Stimulated activated memory B cell treated with anti-CD40 and anti-IgM and Interleukin-4, amounts not matched to agents 10 μg/mL and 1 μg/mL and 100 μg/mL, for 72 hours (primary cell): ENCODE data around the gene DMBX1.

ENCODE experiments used
- ATAC-seq: fragments of 150-1000 bp; cut with Tn5 transposase; 2 replicates; pipeline ENCODE4 v1.10.0; 2021
- H3K27ac Mint-ChIP-seq: one replicate; pipeline ENCODE4 v1.8.0; 2022; ENCODE audit warnings: mild to moderate bottlenecking, mixed read lengths
- H3K27me3 Mint-ChIP-seq: one replicate; pipeline ENCODE4 v1.8.0; 2022; ENCODE audit warnings: mixed read lengths
- H3K36me3 Mint-ChIP-seq: one replicate; pipeline ENCODE4 v1.8.0; 2022; ENCODE audit warnings: mixed read lengths
- H3K4me1 Mint-ChIP-seq: one replicate; pipeline ENCODE4 v1.8.0; 2022; ENCODE audit warnings: mixed read lengths
- H3K4me3 Mint-ChIP-seq: one replicate; pipeline ENCODE4 v1.8.0; 2022; ENCODE audit warnings: mild to moderate bottlenecking, moderate library complexity, mixed read lengths
- H3K9me3 Mint-ChIP-seq: one replicate; pipeline ENCODE4 v1.8.0; 2022; ENCODE audit warnings: mixed read lengths

Gene DMBX1

DNA sequence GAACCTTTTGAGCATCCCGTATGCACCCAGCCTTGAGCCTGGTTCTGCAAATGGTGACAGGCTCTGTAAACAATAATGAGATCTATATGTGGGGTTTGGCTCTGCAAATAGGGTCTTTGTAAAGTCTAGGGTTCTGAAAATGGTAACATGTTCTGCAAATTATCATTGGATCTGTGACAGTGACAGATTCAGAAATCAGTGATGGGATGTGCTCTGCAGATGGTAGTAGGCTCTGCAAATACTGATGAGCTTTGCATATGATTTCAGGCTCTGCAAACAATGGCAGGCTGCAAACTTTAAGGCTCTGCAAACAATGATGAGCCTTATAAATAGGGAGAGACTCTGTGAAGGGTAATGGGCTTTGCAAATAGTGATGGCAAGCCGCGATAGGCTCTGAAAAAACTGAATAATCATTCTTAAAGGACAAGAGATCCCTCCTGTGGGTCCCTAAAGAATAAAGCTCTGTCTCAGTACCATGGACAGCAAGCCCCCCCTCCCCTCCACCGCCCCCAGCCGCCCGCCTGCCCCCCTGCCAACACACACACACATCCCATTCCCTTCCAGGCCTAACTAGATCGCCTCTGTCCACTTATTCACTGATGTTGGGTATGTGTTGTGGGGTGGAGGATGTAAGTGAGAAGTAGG, 17.7 kb upstream of the DMBX1 start:
- Mint-ChIP-seq H3K27me3 (peaks cover 8% of the 10 kb centered on the region), H3K27ac (no peak overlapping the region), H3K4me1 (peaks cover 26% of the 10 kb centered on the region), H3K9me3 (no peaks in the 10 kb centered on the region), H3K4me3 (no peak overlapping the region), H3K36me3 (no peaks in the 10 kb centered on the region)
- ATAC-seq: no peak

DNA sequence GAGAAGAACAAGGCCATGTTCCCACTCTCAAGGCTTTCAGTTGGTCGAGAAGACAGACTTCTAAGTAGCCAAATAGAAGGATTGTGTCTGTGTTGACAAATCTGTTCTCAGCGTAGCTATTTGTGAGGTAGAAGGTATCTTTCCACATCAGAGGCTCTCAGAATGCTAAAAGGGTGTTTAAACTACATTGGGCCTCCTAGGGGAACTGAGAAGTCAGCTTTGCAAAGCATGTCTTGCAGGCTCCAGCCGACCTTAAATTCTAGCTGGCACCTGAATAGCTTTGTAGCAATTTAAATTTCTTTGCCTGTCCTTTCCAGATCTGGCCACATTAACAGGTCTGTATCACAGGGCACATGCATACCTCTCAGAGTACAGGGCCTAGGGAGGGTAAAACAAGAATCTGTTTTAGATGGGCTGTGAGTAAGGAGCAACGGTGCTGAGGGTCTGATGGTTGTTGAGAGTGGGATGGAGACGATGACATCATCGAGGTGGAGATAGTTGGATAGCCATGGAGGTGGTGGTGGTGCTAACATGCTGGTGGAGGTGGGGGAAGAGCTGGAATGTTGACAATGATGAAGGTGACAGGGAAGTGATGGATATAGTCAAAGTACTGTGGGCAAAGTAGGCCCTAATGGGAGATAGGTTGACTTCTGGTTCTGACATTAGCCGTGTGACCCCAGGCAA, 17.0 kb upstream of the DMBX1 start:
- Mint-ChIP-seq H3K9me3 (no peaks in the 10 kb centered on the region), H3K4me1 (peaks cover 27% of the 10 kb centered on the region), H3K27ac (no peak overlapping the region), H3K36me3 (no peaks in the 10 kb centered on the region), H3K27me3 (peaks cover 8% of the 10 kb centered on the region), H3K4me3 (no peak overlapping the region)
- no peak for ATAC-seq

DNA sequence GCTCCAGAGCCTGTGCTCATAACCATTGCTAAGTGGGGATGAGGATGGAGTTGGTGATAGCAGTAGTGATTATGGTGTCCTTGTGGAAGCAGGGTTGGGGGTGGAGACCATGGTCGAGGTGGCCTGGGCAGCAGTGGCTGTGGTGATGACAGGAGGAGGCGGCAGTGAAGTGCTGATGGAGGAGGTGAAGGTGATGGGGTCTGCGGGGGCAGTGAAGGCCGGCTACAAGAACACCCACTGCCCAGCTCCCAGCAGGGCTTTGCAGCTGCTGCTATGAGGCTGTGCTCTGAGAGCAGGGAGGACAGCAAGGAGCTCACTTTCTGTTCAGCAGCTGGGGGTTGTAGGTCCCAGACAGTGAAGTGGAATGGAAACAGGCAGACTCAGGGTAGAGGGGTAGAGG, 15.6 kb upstream of the DMBX1 start:
- Mint-ChIP-seq H3K4me1 (peaks cover 27% of the 10 kb centered on the region), H3K36me3 (no peaks in the 10 kb centered on the region), H3K27ac (no peak overlapping the region), H3K4me3 (no peak overlapping the region), H3K27me3 (peaks cover 10% of the 10 kb centered on the region), H3K9me3 (no peaks in the 10 kb centered on the region)
- ATAC-seq: no peak

DNA sequence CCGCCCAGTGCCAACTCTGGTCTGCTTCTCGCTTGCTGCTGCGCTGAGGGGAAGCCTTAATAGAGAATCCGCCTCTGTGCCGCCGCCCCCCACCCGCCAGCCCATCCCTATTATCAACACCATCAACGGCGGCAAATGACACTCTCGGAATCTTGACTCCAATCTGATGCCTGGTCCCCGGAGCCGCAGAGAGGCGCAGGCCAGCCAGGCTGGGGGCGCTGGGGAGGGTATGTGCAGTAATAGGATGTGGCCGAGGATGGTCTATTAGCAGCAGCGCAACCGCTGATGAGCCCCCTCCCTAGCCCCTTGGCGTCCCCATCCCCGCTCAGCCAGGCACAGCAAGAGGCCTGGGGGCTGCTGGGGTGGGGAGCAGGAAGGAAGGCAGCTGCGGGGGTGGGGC, 15.1 kb upstream of the DMBX1 start:
- Mint-ChIP-seq H3K9me3 (no peaks in the 10 kb centered on the region), H3K27me3 (peaks cover 16% of the 10 kb centered on the region), H3K4me3 (no peak overlapping the region), H3K36me3 (no peaks in the 10 kb centered on the region), H3K4me1 (peaks cover 27% of the 10 kb centered on the region), H3K27ac (no peak overlapping the region)
- no peak for ATAC-seq

DNA sequence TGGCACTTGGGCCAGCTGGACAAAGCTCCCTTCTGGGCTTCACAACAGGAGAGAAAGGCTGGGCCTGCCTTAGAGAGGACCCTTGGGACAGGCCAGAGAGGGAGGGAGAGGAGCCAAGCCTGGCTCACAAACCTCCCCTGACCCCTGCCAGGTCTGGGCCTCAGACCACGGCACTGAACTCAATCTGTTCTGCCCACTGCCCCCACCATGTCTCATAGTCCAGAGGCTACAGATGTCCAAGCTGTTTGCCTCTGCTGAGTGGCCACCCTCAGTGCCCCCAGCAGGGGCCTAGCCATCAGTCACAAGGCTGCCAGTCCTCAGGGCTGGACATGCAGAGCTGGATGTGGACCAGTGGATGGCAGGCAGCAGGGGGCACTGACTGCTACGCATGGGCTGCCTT, 13.0 kb upstream of the DMBX1 start:
- no peak for ATAC-seq
- Mint-ChIP-seq H3K4me1 (peaks cover 27% of the 10 kb centered on the region), H3K27me3 (peaks cover 27% of the 10 kb centered on the region), H3K27ac (no peak overlapping the region), H3K9me3 (no peaks in the 10 kb centered on the region), H3K36me3 (no peaks in the 10 kb centered on the region), H3K4me3 (no peak overlapping the region)

DNA sequence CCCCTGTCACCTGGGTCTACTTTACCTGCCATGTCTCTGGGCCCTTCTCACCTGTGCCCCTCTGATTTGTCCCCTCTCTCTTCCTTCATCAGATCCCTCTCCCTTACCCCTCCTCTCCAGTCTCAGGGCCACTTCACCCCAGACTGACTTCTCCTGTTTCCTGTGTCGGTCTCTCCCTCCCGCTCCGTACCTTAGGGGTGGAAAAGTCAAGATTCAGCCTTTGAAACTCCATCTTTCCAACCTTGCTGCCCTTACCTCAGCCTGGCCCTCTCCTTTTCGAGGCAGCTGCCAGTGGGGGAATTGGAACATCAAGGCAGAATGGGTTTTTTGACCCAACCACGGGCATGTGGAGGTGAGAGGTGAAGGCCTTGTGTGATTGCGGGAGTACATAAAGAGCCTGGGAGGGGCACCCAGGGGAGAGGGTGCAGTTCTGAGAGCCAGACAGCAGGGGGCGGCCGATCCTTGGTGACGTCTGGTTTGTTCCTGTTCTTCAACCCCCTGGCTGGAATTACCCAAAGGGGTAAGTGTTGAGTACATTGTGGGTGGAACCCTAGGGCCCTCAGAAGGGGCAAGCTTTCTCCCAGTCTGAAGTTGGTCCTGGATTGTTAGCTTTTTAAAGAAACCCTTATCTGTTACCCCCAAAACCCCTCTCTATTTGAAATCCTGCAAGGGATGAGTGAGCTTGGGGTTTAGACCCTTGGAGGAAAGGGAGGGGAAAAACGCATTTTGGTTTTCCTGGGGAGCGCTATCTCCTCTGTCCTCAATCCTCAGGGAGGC, 12.3 kb upstream of the DMBX1 start:
- no peak overlapping the region for H3K27ac Mint-ChIP-seq
- no peaks in the 10 kb centered on the region for H3K36me3 Mint-ChIP-seq
- H3K27me3 Mint-ChIP-seq: peaks cover 34% of the 10 kb centered on the region
- peaks cover 27% of the 10 kb centered on the region for H3K4me1 Mint-ChIP-seq
- H3K4me3 Mint-ChIP-seq: no peak overlapping the region
- no peaks in the 10 kb centered on the region for H3K9me3 Mint-ChIP-seq
- ATAC-seq: peak; percentile 73

DNA sequence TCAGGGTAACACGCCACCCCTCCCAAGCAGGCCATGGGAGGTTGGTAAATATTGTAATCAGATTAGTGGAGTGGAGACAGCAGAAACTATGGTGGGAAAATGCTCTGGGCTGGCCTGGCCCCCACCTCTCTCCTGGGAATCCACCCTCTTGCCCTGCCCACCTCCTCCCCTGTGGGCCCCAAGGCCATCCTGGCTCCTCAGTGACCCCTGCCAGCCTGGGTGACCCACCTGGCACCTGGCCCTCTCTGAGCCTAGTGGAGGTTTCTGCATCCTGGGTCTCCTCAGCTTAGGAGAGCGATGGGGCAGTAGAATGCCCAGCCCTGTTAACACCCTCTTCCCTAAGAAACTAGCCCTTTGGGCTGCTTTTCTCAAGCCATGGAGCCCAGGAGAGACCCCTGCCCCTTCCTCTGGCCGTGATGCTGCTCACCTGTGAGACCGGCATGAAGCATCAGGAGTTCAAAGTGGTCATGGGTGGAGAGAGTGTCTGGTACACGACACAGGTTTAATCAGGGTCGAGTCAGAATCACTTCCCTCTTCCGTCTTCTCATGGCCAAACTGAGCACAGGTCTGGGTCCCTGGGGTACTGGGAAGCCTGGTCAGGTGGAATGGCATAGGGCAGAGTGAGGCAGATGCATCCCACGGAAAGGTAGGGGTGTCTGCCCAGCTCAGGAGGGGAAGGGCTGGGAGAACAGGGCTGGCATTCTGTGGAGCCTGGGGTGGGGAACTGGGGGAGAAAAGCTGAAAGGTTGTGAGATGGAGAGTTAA, 10.7 kb upstream of the DMBX1 start:
- H3K36me3 Mint-ChIP-seq: no peaks in the 10 kb centered on the region
- peaks cover 20% of the 10 kb centered on the region for H3K4me1 Mint-ChIP-seq
- no peak overlapping the region for H3K27ac Mint-ChIP-seq
- H3K27me3 Mint-ChIP-seq: peaks cover 50% of the 10 kb centered on the region
- no peak for ATAC-seq
- no peak overlapping the region for H3K4me3 Mint-ChIP-seq
- H3K9me3 Mint-ChIP-seq: no peaks in the 10 kb centered on the region

DNA sequence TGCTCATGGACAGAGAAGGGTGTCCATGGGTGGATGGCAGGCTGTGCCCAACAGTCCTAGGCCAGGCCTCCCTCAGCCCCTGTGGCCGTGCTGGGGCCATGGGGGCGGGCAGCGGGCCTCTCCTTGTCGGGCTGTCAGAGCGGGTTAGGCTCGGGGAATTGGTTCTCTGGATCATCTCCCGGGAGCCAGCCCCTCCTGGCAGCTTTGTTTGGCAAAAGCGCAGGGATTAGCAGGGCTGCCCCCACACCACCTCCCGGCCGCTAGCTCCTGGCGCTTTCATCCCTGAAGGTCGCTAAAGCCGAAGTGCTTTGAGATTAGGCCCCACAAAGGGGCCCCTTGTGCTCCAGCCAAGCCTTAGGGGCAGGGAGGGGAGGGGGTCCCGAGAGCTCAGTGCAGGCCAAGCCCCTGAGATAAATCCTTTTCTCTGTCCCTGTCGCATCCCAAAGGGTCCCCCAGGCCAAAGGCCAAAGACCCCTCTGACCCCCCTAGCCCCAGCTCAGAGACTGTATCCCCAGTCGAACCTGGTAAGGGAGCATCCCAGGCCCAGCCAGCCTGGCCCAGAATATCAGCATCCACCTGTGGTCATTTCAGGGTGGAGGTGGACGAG, 9.8 kb upstream of the DMBX1 start:
- Mint-ChIP-seq H3K27me3 (peaks cover 59% of the 10 kb centered on the region), H3K36me3 (no peaks in the 10 kb centered on the region), H3K9me3 (no peaks in the 10 kb centered on the region), H3K27ac (no peak overlapping the region), H3K4me1 (peaks cover 20% of the 10 kb centered on the region), H3K4me3 (no peak overlapping the region)
- ATAC-seq: no peak

DNA sequence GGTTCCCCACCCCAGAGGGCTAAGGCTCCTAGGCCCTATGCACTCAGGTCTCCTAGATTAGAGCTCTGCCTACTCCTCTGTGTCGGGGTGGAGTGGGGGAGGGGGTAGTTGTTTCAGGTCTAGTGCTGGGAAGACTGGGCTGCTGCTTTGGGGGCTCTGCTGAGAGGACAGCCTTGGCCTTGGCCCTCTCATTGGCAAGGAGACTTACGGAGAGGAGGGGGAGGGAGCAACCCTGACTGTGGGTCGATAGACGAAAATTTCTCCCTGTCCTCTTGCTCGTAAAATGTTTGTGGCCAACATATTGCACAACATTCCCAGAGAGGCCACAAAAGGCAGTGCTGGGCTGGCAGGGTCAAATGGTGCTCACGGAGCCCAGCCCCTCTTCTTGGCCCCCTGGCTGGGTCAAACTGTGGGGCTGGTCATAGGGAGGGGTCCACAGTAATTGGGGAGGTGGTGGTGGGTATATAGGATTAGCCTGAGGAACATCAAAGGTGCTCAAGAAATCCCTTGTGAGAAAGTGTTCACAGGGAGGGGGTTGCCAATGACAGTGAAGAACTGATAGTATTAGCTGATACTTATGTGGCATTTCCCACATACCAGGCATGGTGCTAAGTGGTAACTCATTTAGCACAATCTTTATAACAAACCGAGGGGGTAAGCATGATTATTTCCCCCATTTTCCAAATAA, 8.5 kb upstream of the DMBX1 start:
- Mint-ChIP-seq H3K4me3 (no peak overlapping the region), H3K27ac (no peak overlapping the region), H3K36me3 (no peaks in the 10 kb centered on the region), H3K9me3 (no peaks in the 10 kb centered on the region), H3K4me1 (peaks cover 13% of the 10 kb centered on the region), H3K27me3 (peaks cover 72% of the 10 kb centered on the region)
- no peak for ATAC-seq

DNA sequence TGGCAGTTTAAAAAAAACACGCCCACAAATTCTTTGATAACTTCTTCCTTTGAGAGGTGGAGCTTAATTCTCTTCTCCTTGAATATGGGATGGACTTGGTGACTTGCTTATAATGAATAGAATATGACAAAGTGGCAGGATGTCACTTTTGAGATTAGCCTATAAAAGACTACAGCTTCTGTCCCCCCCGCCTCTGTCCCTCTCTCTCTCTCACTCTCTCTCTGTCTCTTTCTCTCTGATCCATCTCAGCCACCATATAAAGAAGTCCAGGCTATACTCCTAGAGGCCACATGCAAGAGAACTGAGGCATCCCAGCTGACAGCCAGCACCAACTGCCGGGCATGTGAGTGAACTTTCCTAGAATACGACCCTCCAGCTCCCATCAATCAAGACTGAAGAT, 7.7 kb upstream of the DMBX1 start:
- ATAC-seq: no peak
- no peaks in the 10 kb centered on the region for H3K36me3 Mint-ChIP-seq

DNA sequence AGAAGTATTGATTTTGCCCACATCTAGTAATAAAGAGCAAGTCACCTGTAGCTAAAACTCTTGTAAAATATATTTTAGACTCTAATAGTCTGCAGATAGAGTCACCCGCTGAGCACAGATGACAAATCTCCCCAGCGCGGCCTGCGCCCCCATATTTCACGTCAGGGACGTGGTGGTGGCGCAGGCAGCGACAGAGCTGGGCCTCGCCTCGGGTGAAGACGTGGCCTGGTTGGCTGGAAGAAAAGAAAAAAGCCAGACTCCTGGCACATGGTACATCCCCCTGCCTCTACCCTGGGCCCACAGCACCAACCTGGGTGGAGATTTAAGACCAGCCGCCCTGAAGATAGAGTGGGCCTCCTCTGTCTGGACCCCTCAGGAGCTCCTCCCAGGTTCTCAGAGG, 6.0 kb upstream of the DMBX1 start:
- Mint-ChIP-seq H3K27me3 (peaks cover 89% of the 10 kb centered on the region), H3K9me3 (no peaks in the 10 kb centered on the region), H3K4me3 (no peak overlapping the region), H3K27ac (no peak overlapping the region), H3K4me1 (peaks cover 5% of the 10 kb centered on the region), H3K36me3 (no peaks in the 10 kb centered on the region)
- no peak for ATAC-seq

More for the DNA sequence above, 7.7 kb upstream of the DMBX1 start:
- Mint-ChIP-seq H3K9me3 (no peaks in the 10 kb centered on the region), H3K27ac (no peak overlapping the region), H3K4me1 (peaks cover 5% of the 10 kb centered on the region), H3K27me3 (peaks cover 79% of the 10 kb centered on the region), H3K4me3 (no peak overlapping the region)

DNA sequence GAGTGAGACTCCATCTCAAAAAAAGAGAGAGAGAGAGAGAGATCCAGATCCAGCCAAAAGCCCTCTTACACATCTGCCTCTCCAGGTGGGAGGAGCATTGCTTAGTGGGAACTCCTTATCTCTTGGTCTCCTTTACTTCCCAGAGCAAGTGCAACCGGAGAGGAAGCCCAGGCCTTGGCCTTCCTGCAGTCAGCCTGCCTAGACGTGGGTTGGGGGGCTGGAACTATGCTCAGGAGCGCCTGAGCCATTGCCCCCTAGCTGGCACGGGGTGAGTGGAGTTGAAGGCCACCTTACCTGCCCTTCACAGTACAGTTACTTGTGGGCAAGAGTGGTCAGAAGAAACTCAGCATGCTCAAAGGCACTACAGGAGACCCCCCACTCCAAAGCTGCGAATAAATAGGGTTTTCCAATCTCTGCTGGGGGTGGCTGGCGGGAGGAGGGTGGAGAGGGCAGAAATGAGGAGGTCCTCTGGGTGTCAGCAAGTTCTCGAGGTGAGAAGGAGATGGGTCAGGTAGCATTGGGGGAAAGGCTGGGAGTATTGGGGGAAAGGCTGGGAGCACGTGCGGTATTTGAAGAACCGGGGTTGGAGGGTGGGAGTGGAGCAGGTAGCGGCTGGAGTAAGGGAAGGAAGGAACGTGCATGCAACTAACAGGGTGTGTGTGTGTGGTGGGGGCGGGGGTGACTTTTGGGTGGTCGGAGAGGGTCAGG, 4.7 kb upstream of the DMBX1 start:
- Mint-ChIP-seq H3K4me3 (no peak overlapping the region), H3K9me3 (no peaks in the 10 kb centered on the region), H3K36me3 (no peaks in the 10 kb centered on the region), H3K4me1 (peaks cover 18% of the 10 kb centered on the region), H3K27ac (no peak overlapping the region), H3K27me3 (peaks cover 90% of the 10 kb centered on the region)
- no peak for ATAC-seq

DNA sequence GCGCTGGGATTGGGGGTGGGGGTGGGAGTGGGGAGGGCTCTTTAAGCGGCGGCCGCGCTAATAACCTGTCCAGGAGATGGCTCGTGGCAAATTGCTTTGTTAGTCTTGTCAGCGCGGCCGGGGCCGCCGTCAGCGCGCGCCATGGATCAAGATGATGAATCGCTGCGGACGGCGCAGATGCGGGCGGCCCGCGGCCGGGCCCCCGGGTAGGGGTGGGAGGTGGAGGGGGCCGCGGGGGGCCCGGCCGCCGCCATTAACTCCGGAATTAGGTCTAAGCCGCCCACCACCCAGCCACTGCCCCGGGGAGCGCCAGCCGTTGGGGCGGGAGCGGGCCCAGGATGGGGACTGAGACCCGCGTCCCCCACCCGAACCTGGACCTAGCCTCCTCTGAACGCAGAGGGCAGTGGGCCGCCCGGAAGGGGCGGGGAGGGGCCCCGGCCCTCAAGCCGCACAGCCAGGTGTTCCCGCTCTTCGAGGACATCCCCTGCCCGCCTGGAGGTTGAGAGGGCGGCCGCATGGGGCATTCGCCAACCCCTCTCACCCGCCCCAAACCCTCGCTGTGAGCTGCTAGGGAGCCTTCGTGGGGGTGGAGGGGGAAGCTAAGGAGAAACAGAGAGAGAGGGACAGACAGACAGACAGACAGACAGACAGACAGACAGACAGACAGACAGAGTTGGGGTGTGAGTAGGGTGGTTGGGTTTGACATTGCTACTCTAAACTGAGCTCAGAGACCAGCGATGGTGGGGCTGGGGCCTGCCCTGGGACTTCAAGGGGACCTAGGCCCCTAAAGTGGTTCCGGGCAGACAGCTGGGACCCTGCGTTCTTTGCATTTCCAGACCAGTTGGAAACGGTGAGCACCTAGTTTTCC, 3.8 kb upstream of the DMBX1 start:
- no peak overlapping the region for H3K4me3 Mint-ChIP-seq
- peak; percentile 24 for ATAC-seq

More for the DNA sequence above, 3.8 kb upstream of the DMBX1 start:
- H3K4me1 Mint-ChIP-seq: peaks cover 26% of the 10 kb centered on the region
- H3K9me3 Mint-ChIP-seq: no peaks in the 10 kb centered on the region
- peaks cover 92% of the 10 kb centered on the region for H3K27me3 Mint-ChIP-seq
- no peak overlapping the region for H3K27ac Mint-ChIP-seq
- H3K36me3 Mint-ChIP-seq: no peaks in the 10 kb centered on the region
